Hematopoietic multipotent progenitor cell (in vitro differentiated cells): ENCODE measurements around the gene AUTS2. TPM values are rescaled to one million over a fixed set of nuclear protein-coding genes. Genes with fewer than 3 reads are reported as not detected.

Experiments
- DNase-seq, 3 donors: peaks; one replicate each; pipeline ENCODE4 v3.0.0-alpha.2; 2011 to 2015; ENCODE audit warnings: low read depth in 2 of 3, low spot score in 2 of 3
- total RNA-seq: library from RNA; depleted of rRNA; stranded (reverse); fragments of >200 nt; gene quantifications from one replicate; pipeline ENCODE4 v1.2.3, GENCODE V29; 2012

The AUTS2 gene
- total RNA-seq, 1 donor = 14.8 TPM

DNA sequence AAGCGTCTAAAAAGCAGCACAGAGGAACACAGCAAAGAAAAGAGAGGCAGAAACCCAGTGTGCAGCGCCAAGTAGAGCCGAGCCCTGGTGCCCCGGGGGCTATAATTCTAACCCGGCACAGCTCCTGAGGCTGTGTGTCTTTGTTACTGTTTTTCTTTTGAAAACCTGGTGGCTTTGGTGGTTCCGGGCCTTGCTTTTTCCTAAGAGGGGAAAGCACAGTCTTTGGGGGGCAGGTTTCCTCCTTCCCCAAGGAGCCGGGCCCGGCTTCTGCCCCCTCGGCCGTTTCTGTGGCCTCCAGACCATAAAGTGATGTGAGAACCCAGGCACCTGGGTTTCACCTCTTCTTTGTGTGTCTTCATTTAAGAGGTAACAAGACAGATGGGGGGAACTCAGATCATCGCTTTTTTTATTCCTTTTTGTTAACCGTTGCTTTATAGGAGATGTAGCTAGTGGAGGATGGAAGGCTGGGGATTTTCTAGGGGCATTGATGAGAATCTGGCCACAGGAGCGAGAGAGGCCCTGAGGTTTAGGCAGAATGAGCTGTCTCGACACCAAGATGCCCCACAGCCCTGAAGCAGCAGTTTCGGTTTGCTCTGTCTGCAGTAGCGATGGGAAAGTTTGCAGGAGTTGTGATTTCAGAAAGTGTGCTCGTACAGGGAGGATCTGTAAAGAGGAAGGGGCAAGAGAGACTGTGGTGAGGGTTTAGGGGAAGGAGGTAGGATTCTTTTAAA lies 1165.9 kb downstream of the AUTS2 start:
- peak in 1 of 3 donors; percentile 6 for DNase-seq

DNA sequence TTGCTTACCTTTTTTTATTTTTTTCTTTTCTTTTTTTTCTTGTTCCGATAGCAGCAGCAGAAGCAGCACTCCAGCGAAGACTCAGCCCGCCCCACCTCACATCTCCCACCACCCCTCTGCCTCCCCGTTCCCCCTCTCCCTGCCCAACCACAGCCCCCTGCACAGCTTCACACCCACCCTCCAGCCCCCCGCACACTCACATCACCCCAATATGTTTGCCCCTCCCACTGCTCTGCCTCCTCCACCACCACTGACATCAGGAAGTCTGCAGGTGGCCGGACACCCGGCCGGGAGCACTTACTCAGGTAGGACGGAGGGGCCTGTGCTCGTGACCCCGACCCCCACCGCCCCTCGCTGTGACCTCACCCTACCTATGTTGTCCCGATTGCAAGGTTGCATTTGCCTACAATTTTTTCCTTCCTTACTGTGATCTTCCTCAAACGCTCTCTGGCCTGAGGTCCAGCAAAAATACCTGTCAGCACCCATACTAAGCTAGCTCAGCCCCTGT lies 1166.5 kb downstream of the AUTS2 start:
- no peak for DNase-seq

DNA sequence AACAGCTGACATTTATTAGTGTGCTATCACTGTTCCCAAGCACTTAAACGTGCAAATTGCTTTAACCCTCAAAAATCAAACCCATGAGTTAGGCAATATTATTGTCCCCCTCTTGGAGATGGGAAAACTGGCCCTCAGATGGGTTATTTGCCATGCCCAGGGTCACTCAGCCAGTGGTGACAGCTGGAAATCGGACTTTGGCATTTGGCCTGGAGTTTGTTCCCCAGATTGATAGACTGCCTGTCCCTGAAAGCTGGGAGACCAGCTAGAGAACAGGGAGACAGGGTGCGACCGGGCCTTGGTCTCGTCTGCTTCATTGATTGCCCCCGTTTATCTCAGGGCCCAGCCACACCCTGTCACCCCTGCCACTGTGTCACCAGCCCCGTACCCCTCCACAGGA lies 1167.4 kb downstream of the AUTS2 start:
- DNase-seq = no peak

DNA sequence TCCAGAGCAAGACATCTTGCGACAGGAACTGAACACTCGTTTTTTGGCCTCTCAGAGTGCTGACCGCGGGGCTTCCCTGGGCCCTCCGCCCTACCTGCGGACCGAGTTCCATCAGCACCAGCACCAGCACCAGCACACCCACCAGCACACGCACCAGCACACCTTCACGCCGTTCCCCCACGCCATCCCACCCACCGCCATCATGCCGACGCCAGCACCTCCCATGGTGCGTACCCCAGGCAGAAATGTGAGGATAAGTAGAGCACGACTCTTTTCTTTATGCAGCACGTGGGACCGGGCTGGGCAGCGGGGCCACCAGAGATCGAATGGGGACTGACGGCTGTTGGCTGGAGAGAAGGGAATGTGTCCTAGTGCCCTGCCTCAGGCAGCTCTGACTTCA lies 1167.8 kb downstream of the AUTS2 start:
- DNase-seq = no peak

DNA sequence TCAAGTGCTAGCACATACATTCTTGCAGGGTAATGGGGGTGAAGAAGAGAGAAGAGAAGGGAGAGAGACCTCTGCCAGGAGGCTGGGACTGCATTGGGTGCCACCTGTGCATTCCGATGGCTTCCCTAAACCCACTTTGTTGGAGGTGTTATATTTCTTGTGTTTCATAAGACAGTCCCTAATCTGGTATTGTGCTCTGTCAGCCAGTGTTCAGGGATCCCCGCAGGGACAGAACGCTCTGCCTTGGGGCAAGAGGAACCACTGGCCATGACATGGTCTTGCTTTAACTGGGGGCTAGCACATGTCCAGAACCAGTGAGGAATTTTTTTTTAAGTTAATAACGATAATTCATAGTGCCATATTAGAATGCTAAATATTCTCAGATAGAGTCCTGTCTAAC lies 1168.4 kb downstream of the AUTS2 start:
- DNase-seq = no peak

DNA sequence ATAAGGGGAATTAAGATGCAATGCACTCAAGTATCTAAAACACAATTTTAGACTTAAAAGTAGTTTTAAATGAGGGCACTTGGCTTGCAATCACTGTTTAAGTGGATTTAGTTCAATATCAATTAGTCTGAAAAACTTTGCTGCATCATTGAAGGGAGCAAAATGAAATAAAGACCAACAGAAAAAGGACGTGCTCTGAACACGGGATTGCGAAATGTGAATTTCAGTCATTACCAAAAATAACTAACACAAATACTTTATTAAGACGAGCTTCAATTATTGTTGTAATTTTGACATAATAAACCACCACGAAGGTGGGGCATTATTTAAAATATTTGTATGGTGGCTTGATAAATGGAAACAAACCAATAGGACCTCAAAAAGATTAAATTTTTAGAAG lies 1171.9 kb downstream of the AUTS2 start:
- DNase-seq = no peak

DNA sequence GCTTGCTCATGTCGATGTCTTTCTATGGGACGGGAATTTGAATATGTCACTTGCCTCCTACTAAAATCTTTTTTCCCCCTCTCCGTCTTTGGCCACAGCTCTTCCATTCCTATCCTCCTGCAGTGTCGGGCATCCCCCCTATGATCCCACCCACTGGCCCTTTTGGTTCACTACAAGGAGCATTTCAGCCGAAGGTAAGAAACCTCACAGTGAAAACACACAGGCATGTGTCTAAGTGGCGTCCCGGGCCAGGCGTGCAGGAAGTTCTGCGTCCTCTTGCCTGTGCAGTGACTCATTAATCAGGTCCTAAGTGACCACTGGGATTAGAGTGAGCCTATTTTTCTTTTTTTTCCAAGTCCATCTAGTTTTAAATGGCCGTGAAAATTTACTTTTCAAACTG lies 1173.2 kb downstream of the AUTS2 start:
- no peak for DNase-seq

DNA sequence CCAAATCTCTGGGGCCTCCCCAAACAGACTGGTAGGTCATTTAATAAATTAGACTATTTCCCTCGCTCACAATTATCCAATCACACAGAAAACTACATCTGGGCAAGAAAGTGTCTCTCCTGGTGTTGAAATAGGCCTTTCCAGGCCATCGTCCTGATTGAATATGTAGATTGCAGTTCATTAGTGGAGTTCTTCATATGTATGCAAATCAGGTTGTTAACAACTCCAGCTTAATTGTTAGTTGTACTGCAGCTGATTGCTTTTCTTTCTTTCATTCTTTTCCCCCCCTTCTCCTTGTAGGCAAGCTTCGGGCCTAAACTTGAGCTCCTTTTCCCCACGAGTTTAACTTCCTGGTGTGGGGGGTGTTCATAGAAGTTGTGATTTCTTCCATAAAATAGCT lies 1174.6 kb downstream of the AUTS2 start:
- no peak for DNase-seq

DNA sequence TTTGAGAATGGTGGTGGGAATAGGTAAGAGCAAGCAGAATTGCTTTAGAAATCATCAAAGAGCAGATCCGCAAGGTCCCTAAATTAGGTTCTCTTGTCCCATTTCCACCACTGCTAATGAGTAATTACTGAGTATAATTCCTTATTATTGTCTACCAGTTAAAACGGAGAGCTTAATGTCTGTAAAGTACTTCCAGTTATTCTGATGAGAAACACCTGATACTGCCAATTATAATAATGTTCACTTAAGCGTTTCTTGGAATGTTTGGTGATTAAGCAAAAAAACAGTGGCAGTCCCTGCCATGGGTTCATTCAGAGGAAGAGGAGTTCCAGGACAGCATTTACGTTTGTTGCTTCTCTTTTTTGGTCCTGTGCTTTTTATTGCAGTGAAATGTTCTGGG lies 1175.1 kb downstream of the AUTS2 start:
- DNase-seq = no peak

DNA sequence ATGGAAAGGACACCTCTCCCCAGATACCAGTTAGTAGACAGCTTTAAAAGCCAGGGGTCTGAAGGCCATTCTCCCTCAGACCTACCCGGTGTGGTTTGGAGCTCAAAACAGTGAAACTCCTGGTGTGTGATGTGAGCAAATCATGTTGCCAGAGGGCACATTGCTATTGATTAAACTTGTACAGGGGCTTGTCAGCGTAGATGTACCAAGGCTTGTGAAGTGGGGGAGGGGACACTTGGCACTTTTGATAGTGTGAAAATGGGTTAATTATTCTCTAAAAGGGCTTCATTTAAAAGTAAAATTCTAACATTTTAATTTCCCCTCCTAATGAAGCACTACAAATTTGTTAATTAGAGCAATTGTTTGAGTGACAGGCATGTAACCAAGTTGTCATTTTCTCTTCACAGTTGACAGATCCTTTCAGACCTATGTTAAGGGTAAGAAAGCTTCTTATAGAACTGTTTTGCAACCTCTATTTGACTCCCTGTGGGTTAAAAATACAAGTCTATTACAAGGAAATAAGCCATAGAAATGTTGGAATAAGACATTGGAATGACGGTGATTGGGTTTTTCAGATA lies 1176.8 kb downstream of the AUTS2 start:
- no peak for DNase-seq

DNA sequence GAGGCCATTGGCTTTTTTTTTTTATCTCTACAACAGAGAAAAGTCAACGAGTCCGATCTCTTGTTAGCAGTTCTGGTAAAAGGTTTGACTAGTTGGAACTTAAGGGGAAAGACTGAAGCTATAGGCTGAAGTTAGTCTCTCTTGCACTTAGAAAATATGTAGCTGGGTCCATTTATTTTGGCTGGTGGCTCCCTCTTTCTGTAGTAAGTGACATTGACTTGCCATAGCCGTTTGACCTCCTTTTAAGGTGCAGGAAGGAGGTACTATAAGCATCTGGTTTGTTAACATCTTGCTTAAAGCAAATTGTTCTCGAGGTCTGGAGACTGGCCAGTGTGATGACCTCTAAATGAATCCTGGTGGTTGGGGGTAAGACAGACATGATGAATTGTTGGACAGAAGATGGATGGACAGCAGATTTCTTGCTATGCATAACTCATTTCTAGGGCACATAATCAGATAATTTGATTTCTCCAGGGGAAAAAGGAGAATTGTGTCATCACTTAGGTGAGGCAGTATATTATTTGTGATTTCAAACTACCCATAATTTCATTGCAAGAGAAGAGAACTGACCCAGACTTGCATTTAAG lies 1177.4 kb downstream of the AUTS2 start:
- peak in 1 of 3 donors; percentile 4 for DNase-seq

DNA sequence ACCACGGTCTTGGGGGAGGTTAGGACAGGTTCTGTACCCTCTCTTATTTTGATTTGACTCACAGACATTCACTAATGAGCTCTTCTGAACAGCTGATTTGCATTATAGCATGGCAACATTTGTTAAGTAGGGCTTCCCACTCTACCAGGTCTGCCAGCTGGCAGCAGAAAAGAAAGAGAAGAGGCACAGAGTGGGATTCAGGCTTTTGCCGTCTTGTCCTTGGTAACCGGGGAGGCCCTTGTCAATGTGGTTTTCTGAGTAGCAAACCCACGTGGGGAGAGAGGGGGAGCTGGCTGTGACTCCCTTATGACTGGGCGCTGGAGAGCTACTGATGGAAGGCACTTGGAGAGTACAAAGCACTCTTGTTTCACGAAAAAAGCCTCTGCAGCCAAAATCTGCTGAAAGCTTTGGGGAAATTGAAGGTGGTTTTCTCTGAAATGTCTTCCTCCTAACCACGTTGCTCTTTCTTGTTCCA lies 1178.4 kb downstream of the AUTS2 start:
- DNase-seq = peak in 1 of 3 donors; percentile 24

DNA sequence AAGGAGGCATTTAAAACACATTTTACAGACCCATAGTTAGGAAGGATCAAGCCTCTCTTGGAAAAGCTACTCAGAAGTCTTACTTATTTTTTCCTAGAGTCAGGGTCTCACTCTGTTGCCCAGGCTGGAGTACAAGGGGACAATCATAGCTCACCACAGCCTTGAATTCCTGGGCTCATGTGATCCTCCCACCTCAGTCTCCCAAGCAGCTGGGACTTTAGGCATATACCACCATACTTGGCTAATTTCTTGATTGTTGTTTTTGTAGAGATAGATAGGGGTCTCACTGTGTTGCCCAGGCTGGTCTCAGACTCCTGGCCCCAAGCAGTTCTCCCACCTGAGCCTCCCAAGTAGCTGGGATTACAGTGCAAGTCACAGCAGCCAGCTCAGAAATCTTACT lies 1179.0 kb downstream of the AUTS2 start:
- no peak for DNase-seq

DNA sequence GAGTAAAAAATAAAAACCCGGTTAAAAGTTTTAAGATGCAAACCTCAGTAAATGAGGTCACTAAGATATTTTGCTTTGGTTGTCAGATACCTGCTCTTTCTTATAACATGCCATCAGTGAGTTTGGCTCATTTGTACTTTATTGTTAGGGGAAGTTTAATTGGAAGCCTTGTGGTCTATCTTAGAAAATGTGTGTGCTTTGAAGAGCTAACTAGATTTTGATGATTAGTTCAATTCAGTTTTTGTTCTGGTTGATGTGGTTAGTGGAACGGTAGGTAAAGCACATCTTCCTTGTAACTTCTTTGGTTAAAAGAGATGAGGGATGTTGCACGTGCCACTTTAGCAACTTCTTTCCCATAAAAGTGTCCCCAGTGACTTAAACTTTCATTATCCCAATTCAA lies 1180.3 kb downstream of the AUTS2 start:
- DNase-seq = no peak

DNA sequence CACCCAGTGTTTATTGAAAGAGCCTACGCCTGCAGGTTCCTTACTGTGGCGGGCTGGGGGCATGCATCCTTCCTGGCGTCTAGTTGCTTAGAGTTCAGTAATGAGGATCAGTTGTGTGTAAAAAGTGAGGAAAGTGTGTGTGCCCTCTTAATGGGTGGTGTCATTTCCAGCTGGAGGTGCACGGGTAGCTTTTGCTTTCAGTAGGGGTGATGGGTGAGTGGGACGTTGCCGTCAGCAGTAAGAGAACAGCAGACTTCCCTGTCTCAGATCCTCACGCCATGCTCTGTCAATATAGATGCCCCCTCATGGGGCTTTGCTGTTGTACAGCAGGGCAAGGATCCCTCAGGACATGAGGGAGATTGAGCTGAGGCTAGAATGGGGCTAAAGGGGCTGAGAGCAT lies 1181.0 kb downstream of the AUTS2 start:
- DNase-seq = no peak

DNA sequence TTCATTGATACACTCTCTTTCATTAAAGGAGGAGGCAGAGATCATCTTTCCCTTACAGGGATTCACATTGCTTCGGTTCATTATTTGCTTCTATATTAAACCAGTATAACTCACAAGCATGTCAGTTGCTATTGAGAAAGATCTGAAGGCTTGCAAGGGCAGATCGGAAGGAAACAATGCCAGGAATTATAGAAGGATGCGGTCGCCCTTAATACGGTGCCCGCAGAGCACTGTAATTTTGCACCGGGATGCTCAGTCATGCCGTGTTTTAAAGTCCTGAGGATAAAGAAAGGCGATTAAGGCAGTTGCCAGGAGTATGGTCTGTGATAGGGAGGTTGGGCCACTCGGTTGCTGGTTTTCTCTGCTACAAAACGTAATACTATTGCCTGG lies 1183.6 kb downstream of the AUTS2 start:
- DNase-seq = no peak

DNA sequence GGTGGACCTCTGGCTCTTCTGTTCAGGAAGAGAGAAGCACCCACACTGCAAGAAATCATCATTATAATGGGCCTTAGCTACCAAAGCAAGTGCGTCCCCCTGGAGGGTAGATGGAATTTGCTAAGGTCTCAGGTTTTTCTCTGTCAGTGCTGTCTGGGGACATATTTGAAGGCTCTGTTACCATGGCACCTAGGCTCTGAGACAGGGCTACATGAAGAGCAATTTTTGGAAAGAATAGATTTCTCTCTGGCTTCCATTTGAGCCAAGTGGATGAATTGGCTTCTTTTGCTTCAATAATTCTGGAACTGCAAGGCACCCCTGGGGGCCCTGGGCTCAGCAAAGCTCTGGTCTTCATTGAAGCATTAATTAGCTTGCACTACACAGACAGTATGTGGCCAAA lies 1184.5 kb downstream of the AUTS2 start:
- DNase-seq = no peak

DNA sequence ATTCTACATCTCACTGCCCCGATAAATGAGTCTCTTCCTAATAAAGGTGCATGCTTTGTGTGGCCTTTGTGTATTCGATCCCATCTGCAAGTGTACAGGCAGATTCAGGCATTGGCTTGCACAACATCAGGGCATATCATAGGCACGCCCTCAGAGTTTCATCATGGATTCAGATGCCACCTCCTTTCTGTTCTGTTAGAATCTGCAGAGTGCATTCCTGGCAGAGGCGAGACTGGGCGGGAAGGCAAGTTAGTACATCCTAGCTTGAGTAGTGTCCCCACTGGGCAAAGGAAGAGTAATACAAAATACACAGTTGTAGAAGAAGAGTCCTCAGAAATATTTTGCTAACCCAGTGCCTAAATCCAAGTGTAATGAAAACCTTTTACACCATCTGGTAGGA lies 1187.2 kb downstream of the AUTS2 start:
- no peak for DNase-seq

DNA sequence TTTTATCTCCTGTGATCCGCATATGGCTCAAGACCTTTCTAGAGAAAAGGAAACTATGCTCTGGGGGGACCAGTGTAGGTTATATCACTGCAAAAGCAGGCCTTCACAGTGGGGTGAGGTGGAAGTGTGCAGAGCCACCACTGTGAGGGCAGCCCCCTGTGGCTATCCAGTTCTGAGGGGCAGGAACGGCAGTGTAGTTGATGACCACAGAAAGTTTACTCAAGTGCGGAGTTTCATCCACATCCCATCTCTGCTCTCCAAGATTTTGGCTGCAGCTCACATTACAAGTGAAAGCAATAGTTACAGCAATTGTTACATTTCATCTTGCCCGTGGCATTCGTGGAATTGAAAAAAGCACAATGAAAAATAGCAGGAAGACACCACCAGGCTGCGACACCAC lies 1187.8 kb downstream of the AUTS2 start:
- no peak for DNase-seq

DNA sequence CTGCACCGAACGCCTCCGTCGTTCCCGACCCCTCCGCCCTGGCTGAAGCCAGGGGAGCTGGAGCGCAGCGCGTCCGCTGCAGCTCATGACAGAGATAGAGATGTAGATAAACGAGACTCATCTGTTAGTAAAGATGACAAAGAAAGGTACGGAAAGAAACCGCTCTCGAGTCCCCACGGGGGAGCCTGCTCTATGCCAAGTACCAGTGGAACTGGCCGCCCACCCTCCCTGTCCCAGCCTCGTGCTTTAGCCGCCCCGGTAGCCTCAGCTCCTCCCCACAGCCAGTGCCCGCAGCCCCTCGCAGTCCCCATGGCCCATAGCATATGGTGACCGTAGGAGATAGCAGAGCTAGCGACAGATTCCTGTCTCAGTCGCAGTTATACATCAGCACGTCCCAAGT lies 1189.0 kb downstream of the AUTS2 start:
- no peak for DNase-seq

DNA sequence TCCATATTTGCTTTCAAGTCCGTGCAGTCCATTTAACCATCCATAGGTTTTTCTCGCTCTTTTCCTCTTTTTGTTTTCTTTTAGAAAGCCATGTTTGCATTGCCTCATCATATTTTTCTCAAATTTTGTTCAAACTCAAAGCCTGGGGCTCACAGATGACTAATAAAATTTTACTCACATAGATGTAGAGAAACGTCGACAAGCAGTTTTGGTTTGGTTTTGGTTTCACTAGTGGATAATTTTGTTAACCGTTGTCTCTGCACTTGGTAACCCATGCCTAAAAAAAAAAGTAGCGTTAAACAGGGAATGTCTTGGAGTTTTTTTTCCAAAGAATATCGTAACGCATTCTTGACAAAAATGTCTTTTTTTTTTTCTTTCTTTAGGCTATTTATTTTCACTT lies 1189.5 kb downstream of the AUTS2 start:
- no peak for DNase-seq

DNA sequence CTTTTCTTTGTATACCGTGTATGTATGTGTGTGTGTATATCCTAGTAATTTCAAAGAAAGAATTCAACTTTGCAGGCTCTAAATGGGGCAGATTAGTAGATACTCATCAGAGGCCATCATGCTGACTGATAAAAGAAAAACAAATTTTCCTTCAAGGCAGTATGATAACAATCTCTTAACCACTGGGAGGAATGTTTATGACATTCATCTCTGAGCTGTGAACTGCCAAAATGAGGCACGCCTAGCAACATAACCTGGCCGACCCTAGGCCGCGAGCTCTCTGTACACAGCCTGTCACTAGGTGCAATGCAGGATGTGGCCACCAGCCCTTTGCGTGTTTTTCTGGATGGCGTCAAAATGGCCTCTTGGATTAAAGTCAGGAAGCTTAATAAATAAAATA lies 1190.0 kb downstream of the AUTS2 start:
- no peak for DNase-seq
